GM19455 (cell line): ENCODE measurements around the gene KRTDAP.

Experiments used
- ATAC-seq: cut with Tn5 transposase; IDR thresholded peaks from one replicate; pipeline ENCODE4 v1.9.1; 2021; ENCODE audit not compliant: unreplicated experiment

The KRTDAP gene

GRCh38 chr19:35490364-35490763, at the start of gene KRTDAP:
Gene KRTDAP, minus strand, starts transcription at chr19:35490464. Its CDS starts 22 bp downstream, at chr19:35490442.
- ATAC-seq, result no peak

GRCh38 chr19:35539850-35540249, 49.6 kb upstream of the KRTDAP start:
- ATAC-seq, result no peak

- no peak for ATAC-seq
These were observed 49.0 kb upstream of the KRTDAP start for GRCh38 chr19:35539314-35539713.

- ATAC-seq, result no peak
These were observed 44.7 kb upstream of the KRTDAP start for GRCh38 chr19:35534803-35535480.

- ATAC-seq, result no peak
These were observed 43.6 kb upstream of the KRTDAP start for GRCh38 chr19:35533822-35534392.

GRCh38 chr19:35533201-35533821, 43.0 kb upstream of the KRTDAP start, which contains the start of gene GAPDHS:
Gene GAPDHS, plus strand, starts transcription at chr19:35533456. Its CDS starts 72 bp downstream, at chr19:35533528.
- no peak for ATAC-seq

- ATAC-seq, result no peak
These were observed 41.0 kb upstream of the KRTDAP start for GRCh38 chr19:35531291-35531690.

- no peak for ATAC-seq
These were observed 39.3 kb upstream of the KRTDAP start for GRCh38 chr19:35529241-35530218.

- ATAC-seq, result no peak
These were observed 38.2 kb upstream of the KRTDAP start, which contains the start of gene SBSN for GRCh38 chr19:35528218-35529038. Gene SBSN, minus strand, starts transcription at chr19:35528311. Its CDS starts 30 bp downstream, at chr19:35528281.

GRCh38 chr19:35525873-35526272, 35.6 kb upstream of the KRTDAP start:
- ATAC-seq, result no peak

- ATAC-seq, result no peak
These were observed 34.0 kb upstream of the KRTDAP start for GRCh38 chr19:35524181-35524837.

GRCh38 chr19:35522745-35523327, 32.6 kb upstream of the KRTDAP start:
- no peak for ATAC-seq

- ATAC-seq, result no peak
These were observed 31.0 kb upstream of the KRTDAP start for GRCh38 chr19:35521124-35521743.

- no peak for ATAC-seq
These were observed 29.0 kb upstream of the KRTDAP start for GRCh38 chr19:35519291-35519690.

- no peak for ATAC-seq
These were observed 28.0 kb upstream of the KRTDAP start for GRCh38 chr19:35518313-35518712.

- no peak for ATAC-seq
These were observed 27.1 kb upstream of the KRTDAP start for GRCh38 chr19:35517342-35517741.

GRCh38 chr19:35516310-35516709, 26.0 kb upstream of the KRTDAP start:
- no peak for ATAC-seq

- no peak for ATAC-seq
These were observed 24.1 kb upstream of the KRTDAP start for GRCh38 chr19:35514282-35514809.
